Kidney epithelial cell (primary cell): ENCODE data around the gene SLC7A9. TPM values are rescaled to one million over a fixed set of nuclear protein-coding genes. Genes with fewer than 3 reads are reported as not detected.
"Not testable (repeated sequence)": the region's sequence is repeated elsewhere in the genome, so short reads cannot be mapped to it uniquely, and the experiment has no call there.

ENCODE experiments used
- DNase-seq: peaks from one replicate; pipeline ENCODE4 v3.0.0-alpha.2; 2010; ENCODE audit warnings: low read depth
- H3K27me3 ChIP-seq: 2 replicates; pipeline ENCODE4 v1.6.0; 2011; ENCODE audit warnings: low read length; ENCODE audit not compliant: control insufficient read depth, insufficient read depth
- H3K36me3 ChIP-seq: 2 replicates; pipeline ENCODE4 v1.5.1; 2011; ENCODE audit warnings: low read length; ENCODE audit not compliant: control insufficient read depth, insufficient read depth
- H3K4me3 ChIP-seq: 2 replicates; pipeline ENCODE4 v1.5.1; 2011; ENCODE audit warnings: low read depth, mild to moderate bottlenecking, control low read depth, low read length
- total RNA-seq: library from RNA; depleted of rRNA; stranded (reverse); fragments of >200 nt; gene quantifications from 2 replicates; pipeline ENCODE4 v1.2.3, GENCODE V29; 2015
- TF ChIP-seq, protein P1 (sequence below): IDR thresholded peaks from 2 replicates; pipeline ENCODE4 v1.5.1; 2011; ENCODE audit warnings: mild to moderate bottlenecking, moderate library complexity, low read length, control low read depth, inconsistent platforms; ENCODE audit not compliant: insufficient read depth, poor library complexity, severe bottlenecking

The SLC7A9 gene
- total RNA-seq, 1 donor from 2014 or later, result not detected

DNA sequence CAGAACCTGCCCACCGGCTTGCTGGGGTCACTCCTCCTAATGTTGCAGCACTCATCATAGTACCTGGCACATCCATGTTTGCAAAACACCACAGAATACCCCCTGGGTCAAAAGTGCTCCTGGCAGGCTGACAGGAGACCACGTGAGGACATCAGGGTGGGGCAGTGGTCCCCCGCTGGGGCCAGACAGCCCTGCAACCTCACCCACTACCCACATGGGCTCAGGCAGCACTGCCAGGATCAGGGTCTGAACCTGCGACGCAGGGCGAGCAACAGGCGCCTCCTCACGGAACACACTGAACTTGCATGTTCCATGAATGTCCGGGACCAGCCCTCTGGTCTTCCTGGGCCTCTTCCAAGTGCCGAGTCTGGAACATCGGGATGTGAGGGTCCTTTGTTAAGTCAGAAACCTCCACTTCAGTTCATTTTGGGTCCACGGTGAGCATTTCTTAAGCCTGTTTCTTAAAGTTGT, 1.4 kb upstream of the SLC7A9 start:
- Histone ChIP-seq H3K4me3 (no peak overlapping the region), H3K36me3 (no peaks in the 10 kb centered on the region), H3K27me3 (no peaks in the 10 kb centered on the region)
- TF ChIP-seq, protein P1, sequence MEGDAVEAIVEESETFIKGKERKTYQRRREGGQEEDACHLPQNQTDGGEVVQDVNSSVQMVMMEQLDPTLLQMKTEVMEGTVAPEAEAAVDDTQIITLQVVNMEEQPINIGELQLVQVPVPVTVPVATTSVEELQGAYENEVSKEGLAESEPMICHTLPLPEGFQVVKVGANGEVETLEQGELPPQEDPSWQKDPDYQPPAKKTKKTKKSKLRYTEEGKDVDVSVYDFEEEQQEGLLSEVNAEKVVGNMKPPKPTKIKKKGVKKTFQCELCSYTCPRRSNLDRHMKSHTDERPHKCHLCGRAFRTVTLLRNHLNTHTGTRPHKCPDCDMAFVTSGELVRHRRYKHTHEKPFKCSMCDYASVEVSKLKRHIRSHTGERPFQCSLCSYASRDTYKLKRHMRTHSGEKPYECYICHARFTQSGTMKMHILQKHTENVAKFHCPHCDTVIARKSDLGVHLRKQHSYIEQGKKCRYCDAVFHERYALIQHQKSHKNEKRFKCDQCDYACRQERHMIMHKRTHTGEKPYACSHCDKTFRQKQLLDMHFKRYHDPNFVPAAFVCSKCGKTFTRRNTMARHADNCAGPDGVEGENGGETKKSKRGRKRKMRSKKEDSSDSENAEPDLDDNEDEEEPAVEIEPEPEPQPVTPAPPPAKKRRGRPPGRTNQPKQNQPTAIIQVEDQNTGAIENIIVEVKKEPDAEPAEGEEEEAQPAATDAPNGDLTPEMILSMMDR, result no peak
- DNase-seq, result no peak

DNA sequence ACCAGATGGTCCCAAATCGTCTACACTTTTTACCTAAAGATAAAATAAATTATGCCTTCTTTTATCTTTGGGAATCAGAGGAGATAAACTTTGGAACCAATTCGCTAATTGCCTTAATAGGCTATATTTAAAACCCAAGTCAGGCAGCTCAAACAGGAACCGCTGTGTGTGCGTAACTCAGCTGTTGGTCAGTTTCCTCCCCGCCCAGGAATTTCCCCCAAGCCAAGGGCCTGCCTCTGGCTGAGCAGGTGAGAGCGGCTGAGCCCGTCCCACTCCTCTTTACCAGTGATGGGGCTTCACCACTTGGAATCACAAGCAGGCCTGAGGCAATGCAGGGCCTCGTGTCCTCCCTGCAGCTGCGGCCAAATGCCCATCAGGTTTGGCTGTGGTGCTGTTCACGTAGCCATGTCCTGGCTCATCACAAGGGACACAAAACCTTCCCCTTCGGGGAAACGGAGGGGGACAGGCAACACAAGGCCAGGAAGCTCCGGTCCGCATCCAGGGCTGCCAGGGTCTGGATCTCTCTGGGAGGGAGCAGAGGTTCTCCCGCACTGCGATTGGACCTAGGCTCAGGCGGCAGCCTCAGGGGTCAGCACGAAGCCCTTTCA, 503 bp upstream of the SLC7A9 start:
- H3K27me3 ChIP-seq, result no peaks in the 10 kb centered on the region
- TF ChIP-seq, protein P1, result no peak
- H3K36me3 ChIP-seq, result no peaks in the 10 kb centered on the region
- no peak overlapping the region for H3K4me3 ChIP-seq
- no peak for DNase-seq

DNA sequence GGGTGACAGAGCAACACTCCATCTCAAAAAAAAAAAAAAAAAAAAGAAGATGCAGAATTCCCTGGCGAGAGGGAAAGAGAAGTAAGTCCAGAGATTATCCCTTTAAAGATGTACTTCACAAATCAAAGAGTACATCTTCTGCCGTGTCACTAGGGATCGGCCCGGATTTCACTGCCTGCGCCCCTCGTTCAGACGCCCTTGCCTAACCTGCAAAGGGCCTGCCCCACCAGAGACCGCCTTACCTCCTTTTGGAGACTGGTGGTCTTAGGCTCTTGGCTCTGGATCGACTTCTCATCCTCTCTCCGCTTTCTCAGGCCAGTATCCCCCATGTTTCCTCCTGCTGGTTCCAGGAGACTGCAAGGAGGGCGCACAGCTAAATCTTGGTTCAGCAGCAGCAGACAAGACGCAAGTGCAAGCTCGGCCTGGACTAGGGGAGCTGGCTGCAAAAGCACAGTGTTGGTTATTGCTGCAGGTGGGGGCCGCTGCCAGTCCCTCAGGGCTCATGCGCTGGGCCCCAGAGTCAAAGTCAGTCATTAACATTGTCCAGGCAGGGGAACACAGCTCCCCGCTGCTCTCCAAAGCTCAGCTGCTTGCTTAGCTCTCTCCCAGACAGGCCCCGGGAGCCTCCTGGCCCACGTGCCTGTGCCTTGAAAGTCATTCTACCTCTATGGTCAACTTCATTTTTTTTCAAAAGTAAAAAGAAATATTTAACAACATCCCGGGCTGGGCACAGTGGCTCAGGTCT, 1.2 kb downstream of the SLC7A9 start:
- H3K4me3 ChIP-seq, result no peak overlapping the region
- TF ChIP-seq, protein P1, result no peak
- H3K27me3 ChIP-seq, result no peaks in the 10 kb centered on the region
- no peaks in the 10 kb centered on the region for H3K36me3 ChIP-seq
- DNase-seq, result no peak

DNA sequence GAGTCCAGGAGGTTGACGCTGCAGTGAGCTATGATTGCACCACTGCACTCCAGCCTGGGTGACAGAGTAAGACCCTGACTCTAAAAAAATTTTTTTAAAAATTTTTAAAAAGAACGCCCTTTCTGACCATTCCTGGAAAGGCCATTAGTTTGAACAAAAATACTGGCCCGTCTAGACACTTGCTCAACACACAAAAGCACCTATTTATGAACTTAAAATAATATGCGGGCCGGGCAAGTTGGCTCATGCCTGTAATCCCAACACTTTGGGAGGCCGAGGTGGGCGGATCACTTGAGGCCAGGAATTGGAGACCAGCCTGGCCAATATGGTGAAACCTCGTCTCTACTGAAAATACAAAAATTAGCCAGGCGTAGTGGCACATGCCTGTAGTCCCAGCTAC, 2.1 kb downstream of the SLC7A9 start:
- DNase-seq, H3K27me3 ChIP-seq, H3K36me3 ChIP-seq: not testable (repeated sequence)

DNA sequence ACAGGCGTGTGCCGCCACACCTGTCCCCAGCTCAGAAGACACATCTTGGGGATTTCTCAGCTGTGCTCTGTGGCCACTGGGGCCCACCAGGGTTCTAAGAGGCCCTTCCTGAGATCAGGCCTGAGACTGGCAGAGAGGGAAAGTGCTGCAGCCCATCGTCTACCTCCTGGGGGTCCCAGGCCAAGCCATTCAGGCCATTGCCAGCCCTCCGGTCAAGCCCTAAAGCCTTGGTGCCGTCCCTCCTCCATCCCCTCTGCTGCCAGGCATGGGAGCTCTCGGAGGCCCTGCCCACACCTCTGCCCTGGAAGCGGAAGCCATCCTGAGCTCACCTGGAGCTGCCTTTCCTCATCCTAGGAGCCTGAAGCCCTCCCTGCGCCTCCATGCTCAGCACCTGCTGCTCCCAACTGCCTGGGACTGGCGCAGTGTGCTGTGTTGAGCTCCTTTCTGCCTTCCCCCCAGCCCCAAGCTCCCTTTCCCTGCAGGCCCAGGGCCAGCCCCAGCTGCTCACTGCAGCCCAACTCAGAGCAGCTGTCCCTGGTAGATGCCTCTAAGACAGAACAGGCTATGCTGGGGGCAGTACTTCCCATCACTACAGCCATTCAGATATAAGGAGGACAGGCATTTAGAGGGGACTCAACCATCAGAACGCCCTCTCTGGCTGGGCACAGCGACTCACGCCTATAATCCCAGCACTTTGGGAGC, 2.9 kb downstream of the SLC7A9 start:
- Histone ChIP-seq H3K36me3 (no peaks in the 10 kb centered on the region), H3K4me3 (no peak overlapping the region), H3K27me3 (no peaks in the 10 kb centered on the region)
- TF ChIP-seq, protein P1, result no peak
- DNase-seq, result no peak

More for the DNA sequence above, 2.1 kb downstream of the SLC7A9 start:
- not testable (repeated sequence) for H3K4me3 ChIP-seq

DNA sequence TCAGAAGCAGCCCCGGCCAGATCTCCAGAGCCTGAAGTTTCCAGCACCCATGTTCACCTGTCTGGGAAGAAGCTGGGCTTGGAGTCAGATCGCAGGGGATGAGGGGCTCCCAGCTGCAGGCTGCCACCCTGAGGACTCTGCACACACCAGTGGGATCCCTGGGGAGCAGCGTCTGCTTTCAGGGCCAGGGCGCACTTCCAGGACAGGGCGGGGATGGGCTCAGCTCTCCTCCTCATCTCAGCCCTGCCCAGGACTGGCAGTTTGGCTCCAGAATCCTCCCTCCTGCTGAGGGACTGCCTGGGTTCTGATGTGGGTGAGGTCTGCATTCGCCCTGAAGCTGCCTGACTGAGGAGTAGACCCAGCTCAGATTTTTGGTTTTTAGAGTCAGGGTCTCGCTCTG, 3.5 kb downstream of the SLC7A9 start:
- no peak for DNase-seq

More for the DNA sequence above, 3.5 kb downstream of the SLC7A9 start:
- TF ChIP-seq, protein P1, result no peak
- no peak overlapping the region for H3K4me3 ChIP-seq
- no peaks in the 10 kb centered on the region for H3K27me3 ChIP-seq
- H3K36me3 ChIP-seq, result no peaks in the 10 kb centered on the region
